ENCODE results near the gene CCL22. TPM values are rescaled to one million over a fixed set of nuclear protein-coding genes. Genes with fewer than 3 reads are reported as not detected.

The CCL22 gene
- total RNA-seq, 1 experiment from 2014 or later = not detected

DNA sequence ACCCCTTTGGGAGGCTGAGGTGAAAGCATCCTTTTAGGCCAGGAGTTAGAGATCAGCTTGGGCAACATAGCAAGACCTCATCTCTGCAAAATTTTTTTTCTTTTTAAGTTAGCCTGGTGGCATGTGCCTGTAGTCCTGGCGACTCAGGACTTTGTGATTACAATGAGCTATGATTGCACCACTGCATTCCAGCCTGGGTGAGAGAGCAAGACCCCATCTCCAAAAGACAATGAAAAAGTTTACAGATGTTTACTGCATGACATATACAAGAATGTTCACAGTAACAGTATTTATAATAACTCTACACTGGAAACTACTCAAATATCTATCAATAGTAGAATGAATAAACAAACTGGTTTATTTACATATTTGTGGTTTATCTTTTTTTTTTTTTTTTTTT, 33.1 kb upstream of the CCL22 start:
- Histone ChIP-seq H3K4me3 (ENCODE audit: low read depth, low read length, poor library complexity, severe bottlenecking) (no peak overlapping the region), H3K27me3 (replicated peaks; ENCODE audit: insufficient read depth, low read depth, low read length, poor library complexity) (peaks cover 3% of the 10 kb centered on the region), H3K4me1 (ENCODE audit: insufficient read depth, low read length, poor library complexity, severe bottlenecking) (no peaks in the 10 kb centered on the region), H3K36me3 (ENCODE audit: insufficient read depth, low read length, poor library complexity, severe bottlenecking) (no peaks in the 10 kb centered on the region), H3K27ac (ENCODE audit: low read depth, low read length, poor library complexity, severe bottlenecking) (no peak overlapping the region), H3K9me3 (ENCODE audit: low read depth, low read length, poor library complexity, severe bottlenecking) (no peaks in the 10 kb centered on the region)
- ChIA-PET POLR2A (ENCODE audit: low non-redundant PET) (no interaction called here), CTCF (no interaction called here)
- intact Hi-C loops (cut with micrococcal nuclease; ENCODE audit: unreplicated experiment) = no loop called here
- DNase-seq (ENCODE audit: low spot score) = no peak
- TF ChIP-seq, protein P1, sequence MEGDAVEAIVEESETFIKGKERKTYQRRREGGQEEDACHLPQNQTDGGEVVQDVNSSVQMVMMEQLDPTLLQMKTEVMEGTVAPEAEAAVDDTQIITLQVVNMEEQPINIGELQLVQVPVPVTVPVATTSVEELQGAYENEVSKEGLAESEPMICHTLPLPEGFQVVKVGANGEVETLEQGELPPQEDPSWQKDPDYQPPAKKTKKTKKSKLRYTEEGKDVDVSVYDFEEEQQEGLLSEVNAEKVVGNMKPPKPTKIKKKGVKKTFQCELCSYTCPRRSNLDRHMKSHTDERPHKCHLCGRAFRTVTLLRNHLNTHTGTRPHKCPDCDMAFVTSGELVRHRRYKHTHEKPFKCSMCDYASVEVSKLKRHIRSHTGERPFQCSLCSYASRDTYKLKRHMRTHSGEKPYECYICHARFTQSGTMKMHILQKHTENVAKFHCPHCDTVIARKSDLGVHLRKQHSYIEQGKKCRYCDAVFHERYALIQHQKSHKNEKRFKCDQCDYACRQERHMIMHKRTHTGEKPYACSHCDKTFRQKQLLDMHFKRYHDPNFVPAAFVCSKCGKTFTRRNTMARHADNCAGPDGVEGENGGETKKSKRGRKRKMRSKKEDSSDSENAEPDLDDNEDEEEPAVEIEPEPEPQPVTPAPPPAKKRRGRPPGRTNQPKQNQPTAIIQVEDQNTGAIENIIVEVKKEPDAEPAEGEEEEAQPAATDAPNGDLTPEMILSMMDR (conservative IDR thresholded peaks at IDR 0.05; ENCODE audit: low read depth, low read length) = no peak
- TF ChIP-seq EZH2 (IDR thresholded peaks at IDR 0.05; ENCODE audit: borderline replicate concordance, low read depth, low read length, poor library complexity, severe bottlenecking) = no peak
- BruUV-seq (replicated peaks) = no TSS peak

DNA sequence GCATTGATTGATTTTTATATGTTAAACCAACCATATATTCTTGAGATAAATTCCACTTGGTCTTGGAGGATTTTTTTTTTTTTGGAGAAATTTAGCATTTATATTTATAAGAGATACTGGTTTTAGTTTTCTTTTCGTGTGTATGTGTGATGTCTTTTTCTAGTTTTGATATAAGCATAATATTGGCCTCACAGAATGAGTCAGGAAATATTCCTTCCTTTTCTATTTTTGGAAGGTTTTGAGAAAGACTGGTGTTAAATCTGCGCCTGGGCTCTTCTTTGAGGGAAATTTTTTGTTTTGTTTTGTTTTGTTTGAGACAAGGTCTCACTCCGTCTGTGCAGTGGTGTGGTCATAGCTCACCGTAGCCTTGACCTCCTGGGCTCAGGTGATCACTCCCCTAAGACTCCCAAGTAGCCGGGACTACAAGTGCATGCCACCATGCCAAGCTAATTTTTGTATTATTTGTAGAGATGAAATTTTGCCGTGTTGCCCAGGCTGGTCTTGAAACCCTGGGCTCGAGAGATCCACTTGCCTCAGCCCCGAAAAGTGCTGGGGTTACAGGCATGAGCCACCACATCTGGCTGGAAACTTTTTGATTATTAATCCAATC, 28.8 kb upstream of the CCL22 start:
- Histone ChIP-seq H3K27ac (ENCODE audit: low read depth, low read length, poor library complexity, severe bottlenecking) (no peak overlapping the region), H3K9me3 (ENCODE audit: low read depth, low read length, poor library complexity, severe bottlenecking) (no peaks in the 10 kb centered on the region), H3K27me3 (replicated peaks; ENCODE audit: insufficient read depth, low read depth, low read length, poor library complexity) (peaks cover 9% of the 10 kb centered on the region), H3K4me3 (ENCODE audit: low read depth, low read length, poor library complexity, severe bottlenecking) (no peak overlapping the region), H3K4me1 (ENCODE audit: insufficient read depth, low read length, poor library complexity, severe bottlenecking) (no peaks in the 10 kb centered on the region), H3K36me3 (ENCODE audit: insufficient read depth, low read length, poor library complexity, severe bottlenecking) (no peaks in the 10 kb centered on the region)
- BruUV-seq (replicated peaks) = no TSS peak
- ChIA-PET POLR2A (ENCODE audit: low non-redundant PET) (no interaction called here), CTCF (no interaction called here)
- intact Hi-C loops (cut with micrococcal nuclease; ENCODE audit: unreplicated experiment) = no loop called here
- no peak for DNase-seq (ENCODE audit: low spot score)
- TF ChIP-seq EZH2 (IDR thresholded peaks at IDR 0.05; ENCODE audit: borderline replicate concordance, low read depth, low read length, poor library complexity, severe bottlenecking) = no peak
- TF ChIP-seq, protein P1 (conservative IDR thresholded peaks at IDR 0.05; ENCODE audit: low read depth, low read length) = no peak

DNA sequence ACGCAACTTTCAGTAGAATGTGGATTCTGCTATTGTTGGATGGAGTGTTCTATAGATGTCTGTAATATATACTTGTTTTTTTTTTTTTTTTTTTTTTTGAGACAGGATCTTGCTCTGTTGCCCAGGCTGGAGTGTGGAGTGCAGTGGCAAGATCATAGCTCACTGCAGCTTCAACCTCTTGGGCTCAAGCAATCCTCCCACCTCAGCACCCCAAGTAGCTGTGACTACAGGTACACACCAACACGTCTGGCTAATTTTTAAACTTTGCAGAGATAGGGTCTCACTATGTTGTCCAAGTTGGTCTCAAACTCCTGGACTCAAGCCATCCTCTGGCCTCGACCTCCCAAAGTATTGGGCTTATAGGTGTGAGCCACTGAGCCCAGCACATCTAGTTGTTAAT, 27.2 kb upstream of the CCL22 start:
- no peak for DNase-seq (ENCODE audit: low spot score)
- intact Hi-C loops (cut with micrococcal nuclease; ENCODE audit: unreplicated experiment) = no loop called here
- no TSS peak for BruUV-seq (replicated peaks)
- ChIA-PET CTCF (no interaction called here), POLR2A (ENCODE audit: low non-redundant PET) (no interaction called here)
- Histone ChIP-seq H3K9me3 (ENCODE audit: low read depth, low read length, poor library complexity, severe bottlenecking) (no peaks in the 10 kb centered on the region), H3K27me3 (replicated peaks; ENCODE audit: insufficient read depth, low read depth, low read length, poor library complexity) (peaks cover 9% of the 10 kb centered on the region), H3K36me3 (ENCODE audit: insufficient read depth, low read length, poor library complexity, severe bottlenecking) (no peaks in the 10 kb centered on the region), H3K4me1 (ENCODE audit: insufficient read depth, low read length, poor library complexity, severe bottlenecking) (no peaks in the 10 kb centered on the region), H3K4me3 (ENCODE audit: low read depth, low read length, poor library complexity, severe bottlenecking) (no peak overlapping the region), H3K27ac (ENCODE audit: low read depth, low read length, poor library complexity, severe bottlenecking) (no peak overlapping the region)
- TF ChIP-seq, protein P1 (conservative IDR thresholded peaks at IDR 0.05; ENCODE audit: low read depth, low read length) = no peak
- TF ChIP-seq EZH2 (IDR thresholded peaks at IDR 0.05; ENCODE audit: borderline replicate concordance, low read depth, low read length, poor library complexity, severe bottlenecking) = no peak
